HUES6 (cell line): ENCODE data around the gene UBR3.
A peak's percentile ranks its signal among the peaks of the same experiment; 100 is the strongest.
"Not testable (repeated sequence)": the region's sequence is repeated elsewhere in the genome, so short reads cannot be mapped to it uniquely, and the experiment has no call there.

Experiments
- H3K27ac ChIP-seq: 2 replicates; pipeline ENCODE4 v1.7.0; 2013; ENCODE audit warnings: low read depth, mild to moderate bottlenecking, low read length, inconsistent platforms
- H3K27me3 ChIP-seq: 2 replicates; pipeline ENCODE4 v1.6.1; 2013; ENCODE audit warnings: low read length; ENCODE audit not compliant: control insufficient read depth, insufficient read depth
- H3K36me3 ChIP-seq: 2 replicates; pipeline ENCODE4 v1.6.1; 2013; ENCODE audit warnings: low read length; ENCODE audit not compliant: control insufficient read depth, insufficient read depth
- H3K4me1 ChIP-seq: 2 replicates; pipeline ENCODE4 v1.6.1; 2013; ENCODE audit warnings: low read length; ENCODE audit not compliant: control insufficient read depth, insufficient read depth
- H3K4me3 ChIP-seq: 2 replicates; pipeline ENCODE4 v1.5.1; 2013; ENCODE audit warnings: low read depth, low read length
- H3K9ac ChIP-seq: one replicate; pipeline ENCODE4 v1.6.1; 2013; ENCODE audit warnings: mild to moderate bottlenecking, low read length
- H3K9me3 ChIP-seq: 2 replicates; pipeline ENCODE4 v1.6.1; 2013; ENCODE audit warnings: low read depth, low read length; ENCODE audit not compliant: control insufficient read depth, insufficient read depth

UBR3 gene

GRCh38 chr2:170106102-170106840 lies 279.0 kb downstream of the UBR3 start:
- Histone ChIP-seq H3K4me1 (peaks cover 27% of the 10 kb centered on the region), H3K9me3 (no peaks in the 10 kb centered on the region), H3K9ac (no peak overlapping the region), H3K27ac (peak overlapping the region; percentile 44), H3K27me3 (no peaks in the 10 kb centered on the region), H3K36me3 (no peaks in the 10 kb centered on the region), H3K4me3 (no peak overlapping the region)

DNA sequence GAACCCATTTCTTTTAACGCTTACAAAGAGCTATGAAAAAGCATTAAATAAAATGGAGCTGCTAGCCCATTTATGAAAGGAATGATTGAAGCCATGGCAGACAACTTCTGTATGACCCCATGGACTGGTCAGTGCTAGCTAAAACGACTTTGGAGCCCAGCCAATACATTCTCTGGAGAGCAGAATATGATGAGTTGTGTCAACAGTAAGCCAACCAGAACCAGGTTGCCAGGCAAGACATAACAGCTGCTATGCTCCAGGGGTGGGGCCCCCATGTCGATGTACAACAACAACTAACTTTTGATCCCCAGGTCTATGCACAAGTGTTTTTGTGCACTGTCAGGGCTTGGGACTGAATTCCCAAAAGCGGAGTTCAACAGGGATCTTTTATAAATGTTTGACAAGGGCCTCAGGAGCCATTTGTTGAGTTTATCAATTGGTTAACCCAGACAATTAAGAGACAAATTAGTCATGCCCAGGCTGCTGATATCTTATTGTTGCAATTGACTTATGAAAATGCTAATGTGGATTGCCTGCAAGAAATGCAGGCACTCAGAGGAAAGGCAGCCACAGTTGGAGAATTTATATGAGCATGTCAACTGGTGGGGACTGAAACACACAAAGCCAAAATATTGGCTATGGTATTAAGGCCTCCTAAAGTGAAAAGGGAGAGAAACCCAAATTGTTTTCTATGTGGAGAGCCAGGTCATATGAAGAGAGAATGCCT lies 286.1 kb downstream of the UBR3 start:
- Histone ChIP-seq H3K27me3 (no peaks in the 10 kb centered on the region), H3K9ac (no peak overlapping the region), H3K27ac (no peak overlapping the region), H3K4me1 (peaks cover 4% of the 10 kb centered on the region; the same call in 1 of the 2 replicates), H3K4me3 (no peak overlapping the region), H3K36me3 (no peaks in the 10 kb centered on the region), H3K9me3 (peaks cover 21% of the 10 kb centered on the region)

GRCh38 chr2:170115501-170116229 lies 288.4 kb downstream of the UBR3 start:
- H3K4me3 ChIP-seq: no peak overlapping the region
- H3K9ac ChIP-seq: no peak overlapping the region
- no peak overlapping the region for H3K27ac ChIP-seq
- peaks cover 4% of the 10 kb centered on the region; the same call in 1 of the 2 replicates for H3K4me1 ChIP-seq
- no peaks in the 10 kb centered on the region for H3K27me3 ChIP-seq
- no peaks in the 10 kb centered on the region for H3K36me3 ChIP-seq
- H3K9me3 ChIP-seq: peaks cover 21% of the 10 kb centered on the region

- H3K27me3 ChIP-seq: no peaks in the 10 kb centered on the region
- no peaks in the 10 kb centered on the region for H3K36me3 ChIP-seq
- peaks cover 22% of the 10 kb centered on the region; the same call in 1 of the 2 replicates for H3K4me1 ChIP-seq
- no peak overlapping the region for H3K9ac ChIP-seq
- peak overlapping the region; percentile 51; the same call in 1 of the 2 replicates for H3K27ac ChIP-seq
- H3K9me3 ChIP-seq: peaks cover 21% of the 10 kb centered on the region
- H3K4me3 ChIP-seq: no peak overlapping the region
Observed at GRCh38 chr2:170118641-170119040, 291.4 kb downstream of the UBR3 start.

GRCh38 chr2:170119326-170119725 lies 292.1 kb downstream of the UBR3 start:
- Histone ChIP-seq H3K4me1 (peaks cover 22% of the 10 kb centered on the region; the same call in 1 of the 2 replicates), H3K9me3 (peaks cover 18% of the 10 kb centered on the region), H3K27ac (peak overlapping the region; percentile 51; the same call in 1 of the 2 replicates)
- H3K4me3 ChIP-seq, H3K36me3 ChIP-seq, H3K9ac ChIP-seq, H3K27me3 ChIP-seq: not testable (repeated sequence)

DNA sequence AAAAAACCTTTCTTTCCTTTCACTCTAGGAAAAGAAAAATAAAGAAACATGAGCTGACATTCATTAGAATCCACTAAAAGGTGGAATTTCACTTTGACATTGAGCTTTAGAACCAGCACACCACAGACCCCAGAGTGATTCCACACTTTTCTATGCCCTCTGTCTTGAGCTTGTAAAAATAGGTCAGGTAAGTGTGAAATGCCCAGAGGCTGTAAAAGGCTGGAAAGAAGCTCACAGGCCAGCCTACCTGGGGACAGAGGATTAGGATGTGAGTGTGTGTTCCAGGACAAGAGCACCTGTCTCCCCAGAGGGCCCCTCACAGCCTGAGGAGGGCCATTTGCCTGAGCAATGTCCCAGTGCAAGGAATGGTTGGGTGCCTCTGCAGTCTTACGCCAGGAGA lies 294.4 kb downstream of the UBR3 start:
- H3K27ac ChIP-seq: no peak overlapping the region
- peaks cover 22% of the 10 kb centered on the region; the same call in 1 of the 2 replicates for H3K4me1 ChIP-seq
- H3K4me3 ChIP-seq: no peak overlapping the region
- no peaks in the 10 kb centered on the region for H3K27me3 ChIP-seq
- no peak overlapping the region for H3K9ac ChIP-seq
- peaks cover 3% of the 10 kb centered on the region for H3K9me3 ChIP-seq
- H3K36me3 ChIP-seq: no peaks in the 10 kb centered on the region

DNA sequence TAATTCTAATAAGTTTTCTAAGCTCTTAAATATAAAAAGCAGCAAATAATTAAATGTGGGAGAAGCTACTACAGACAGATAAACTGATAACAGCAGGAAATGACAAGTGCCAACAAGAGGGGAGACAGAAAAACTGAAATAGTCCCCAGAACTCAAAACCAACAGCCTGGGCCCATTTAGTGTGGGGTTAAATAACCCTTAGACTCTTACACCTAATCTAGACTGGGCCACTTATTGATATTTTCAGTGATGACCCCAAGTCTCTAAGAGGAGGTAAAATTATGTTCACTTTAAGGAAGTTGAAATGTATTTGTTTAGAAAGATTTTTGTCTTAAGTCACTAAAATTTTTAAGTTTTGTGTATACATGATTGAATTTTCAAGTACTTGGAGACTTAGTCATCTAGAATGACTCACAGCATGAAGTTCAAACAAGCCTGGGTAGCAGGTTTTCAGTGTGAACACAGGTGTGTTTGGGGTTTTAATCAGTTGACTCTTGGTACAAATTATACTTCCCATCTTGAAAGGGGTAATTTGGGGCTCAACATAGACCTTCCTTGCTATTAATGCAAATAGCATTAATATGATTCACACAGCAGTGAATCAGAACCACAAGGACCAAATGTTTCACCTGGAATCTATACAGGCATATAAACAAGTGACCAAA lies 295.8 kb downstream of the UBR3 start:
- Histone ChIP-seq H3K27ac (no peak overlapping the region; the same call in 1 of the 2 replicates), H3K4me3 (no peak overlapping the region), H3K27me3 (no peaks in the 10 kb centered on the region), H3K9ac (no peak overlapping the region), H3K9me3 (peaks cover 3% of the 10 kb centered on the region), H3K36me3 (no peaks in the 10 kb centered on the region), H3K4me1 (peaks cover 22% of the 10 kb centered on the region; the same call in 1 of the 2 replicates)

- Histone ChIP-seq H3K4me1 (peaks cover 22% of the 10 kb centered on the region; the same call in 1 of the 2 replicates), H3K27ac (no peak overlapping the region), H3K9me3 (peaks cover 3% of the 10 kb centered on the region), H3K9ac (no peak overlapping the region), H3K36me3 (no peaks in the 10 kb centered on the region), H3K4me3 (no peak overlapping the region), H3K27me3 (no peaks in the 10 kb centered on the region)
Observed at GRCh38 chr2:170123593-170123992, 296.3 kb downstream of the UBR3 start.

GRCh38 chr2:170126138-170126728 lies 299.0 kb downstream of the UBR3 start:
- H3K9me3 ChIP-seq, H3K27me3 ChIP-seq, H3K9ac ChIP-seq, H3K27ac ChIP-seq, H3K4me3 ChIP-seq, H3K36me3 ChIP-seq: not testable (repeated sequence)
- peaks cover 18% of the 10 kb centered on the region; the same call in 1 of the 2 replicates for H3K4me1 ChIP-seq
